D721Med (cell line): ENCODE measurements around the gene SUPT7L.
"Not testable (repeated sequence)": the region's sequence is repeated elsewhere in the genome, so short reads cannot be mapped to it uniquely, and the experiment has no call there.

Experiments used
- DNase-seq: peaks from one replicate; pipeline ENCODE4 v3.0.0; 2011; ENCODE audit warnings: low spot score; ENCODE audit not compliant: insufficient read length
- FAIRE-seq: peaks from 2 replicates; lab custom pipeline; 2011; peaks lifted over from hg19 to GRCh38; lab: Jason Lieb, UNC
- CTCF ChIP-seq: IDR thresholded peaks from 2 replicates; pipeline ENCODE4 v1.5.1; 2012; ENCODE audit warnings: mild to moderate bottlenecking, control low read depth; ENCODE audit not compliant: insufficient read depth; ENCODE audit errors: missing control alignments

SUPT7L gene

DNA sequence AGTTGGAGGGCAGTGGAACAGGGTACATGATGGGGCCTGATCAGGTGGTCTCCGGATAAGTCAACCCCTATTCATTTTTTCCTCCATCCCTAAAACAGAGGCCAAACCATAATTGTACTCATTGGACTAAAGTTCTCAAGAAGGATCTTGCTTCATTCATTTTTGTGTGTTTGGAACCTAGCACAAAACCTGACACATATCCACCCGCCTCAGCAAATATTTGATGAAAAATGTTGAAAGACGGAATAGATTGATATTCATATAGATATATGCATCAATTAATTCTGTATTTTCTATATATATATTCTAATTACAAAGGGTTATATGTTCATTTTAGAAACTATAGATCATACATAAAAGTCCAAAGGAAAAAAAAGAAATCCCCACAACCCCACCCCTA lies 22.2 kb upstream of the SUPT7L start:
- TF ChIP-seq CTCF: no peak
- DNase-seq (no peak), FAIRE-seq (no peak)

GRCh38 chr2:27685006-27685405 lies 21.6 kb upstream of the SUPT7L start:
- not testable (repeated sequence) for FAIRE-seq

DNA sequence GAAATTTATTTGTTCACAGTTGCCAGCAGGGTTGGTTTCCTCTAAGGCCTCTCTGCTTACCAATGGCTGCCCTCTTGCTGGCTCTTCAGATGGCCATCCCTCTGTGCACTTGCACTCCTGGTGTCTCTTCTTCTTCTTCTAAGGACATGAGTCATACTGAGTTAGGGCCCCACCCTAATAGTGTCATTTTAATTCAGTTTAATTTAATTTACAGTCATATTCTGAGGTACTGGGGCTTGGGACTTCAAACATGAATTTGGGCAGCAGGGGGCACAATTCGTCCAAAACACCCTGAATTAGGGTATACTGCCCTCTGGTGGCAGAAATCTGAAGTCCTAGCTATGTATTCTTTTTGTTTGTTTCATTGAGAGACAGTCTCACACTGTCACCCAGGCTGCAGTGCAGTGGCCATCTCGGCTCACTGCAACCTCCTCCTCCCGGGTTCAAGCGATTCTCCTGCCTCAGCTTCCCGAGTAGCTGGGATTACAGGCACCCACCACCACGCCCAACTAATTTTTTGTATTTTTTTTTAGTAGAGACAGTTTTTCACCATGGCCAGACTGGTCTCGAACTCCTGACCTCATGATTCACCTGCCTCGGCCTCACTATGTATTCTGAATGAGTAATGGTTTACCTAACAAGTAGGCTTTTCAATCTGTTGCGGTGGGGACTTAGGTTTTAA lies 20.1 kb upstream of the SUPT7L start:
- DNase-seq: no peak
- TF ChIP-seq CTCF: peak; percentile 100
- FAIRE-seq: peak; percentile 64

More at GRCh38 chr2:27685006-27685405, 21.6 kb upstream of the SUPT7L start:
- not testable (repeated sequence) for DNase-seq

DNA sequence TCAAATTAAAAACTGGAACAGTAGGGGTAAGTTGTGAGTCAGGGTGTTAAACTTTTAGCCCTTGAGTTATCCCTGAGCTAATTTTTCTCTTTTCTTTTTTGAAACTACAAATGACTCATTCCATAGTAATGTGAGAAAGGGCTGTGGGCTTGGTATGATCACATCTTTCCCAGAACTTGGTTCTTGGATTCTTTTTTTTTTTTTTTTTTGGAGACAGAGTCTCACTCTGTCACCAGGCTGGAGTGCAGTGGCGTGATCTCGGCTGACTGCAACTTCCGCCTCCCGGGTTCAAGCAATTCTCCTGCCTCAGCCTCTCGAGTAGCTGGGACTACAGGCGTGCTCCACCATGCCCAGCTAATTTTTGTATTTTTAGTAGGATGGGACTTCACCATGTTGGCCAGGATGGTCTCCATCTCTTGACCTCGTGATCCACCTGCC lies 18.9 kb upstream of the SUPT7L start:
- not testable (repeated sequence) for FAIRE-seq, DNase-seq

DNA sequence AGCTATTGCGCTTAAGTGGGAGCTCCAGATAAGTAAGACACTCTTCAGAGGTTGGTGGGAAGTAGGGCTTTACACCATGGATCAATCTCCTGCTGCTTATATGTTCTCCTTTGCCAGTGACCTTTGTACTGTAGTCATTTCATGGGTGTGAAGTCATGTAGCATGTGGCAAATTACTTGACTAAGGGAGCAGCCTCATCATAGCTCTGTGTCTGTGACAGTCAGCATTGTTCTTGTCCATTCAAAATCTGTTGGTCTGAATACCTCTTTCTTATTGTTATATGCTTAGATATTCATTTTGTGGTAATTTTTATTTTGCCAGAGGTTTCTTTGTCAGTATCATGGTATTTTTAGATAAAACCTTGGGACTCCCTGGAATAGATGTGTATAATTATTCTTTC lies 18.4 kb upstream of the SUPT7L start:
- TF ChIP-seq CTCF: no peak
- DNase-seq (no peak), FAIRE-seq (no peak)

DNA sequence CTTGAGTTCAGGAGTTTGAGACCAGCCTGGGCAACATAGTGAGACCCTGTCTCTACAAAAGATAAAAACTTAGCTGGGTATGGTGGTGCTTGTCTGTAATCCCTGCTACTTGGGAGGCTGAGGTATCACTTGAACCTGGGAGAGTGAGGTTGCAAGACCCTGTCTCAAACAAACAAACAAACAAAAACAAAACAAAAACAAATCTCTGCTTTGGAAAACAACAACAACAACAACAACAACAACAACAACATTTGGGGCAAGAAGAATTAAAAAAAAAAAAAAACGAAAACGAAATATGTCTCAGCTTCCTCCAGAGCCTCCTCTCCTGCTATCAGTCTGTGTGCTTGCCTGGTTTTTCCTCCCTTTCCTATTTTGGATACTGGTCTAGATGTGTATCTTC lies 17.2 kb upstream of the SUPT7L start:
- no peak for TF ChIP-seq CTCF
- no peak for FAIRE-seq

DNA sequence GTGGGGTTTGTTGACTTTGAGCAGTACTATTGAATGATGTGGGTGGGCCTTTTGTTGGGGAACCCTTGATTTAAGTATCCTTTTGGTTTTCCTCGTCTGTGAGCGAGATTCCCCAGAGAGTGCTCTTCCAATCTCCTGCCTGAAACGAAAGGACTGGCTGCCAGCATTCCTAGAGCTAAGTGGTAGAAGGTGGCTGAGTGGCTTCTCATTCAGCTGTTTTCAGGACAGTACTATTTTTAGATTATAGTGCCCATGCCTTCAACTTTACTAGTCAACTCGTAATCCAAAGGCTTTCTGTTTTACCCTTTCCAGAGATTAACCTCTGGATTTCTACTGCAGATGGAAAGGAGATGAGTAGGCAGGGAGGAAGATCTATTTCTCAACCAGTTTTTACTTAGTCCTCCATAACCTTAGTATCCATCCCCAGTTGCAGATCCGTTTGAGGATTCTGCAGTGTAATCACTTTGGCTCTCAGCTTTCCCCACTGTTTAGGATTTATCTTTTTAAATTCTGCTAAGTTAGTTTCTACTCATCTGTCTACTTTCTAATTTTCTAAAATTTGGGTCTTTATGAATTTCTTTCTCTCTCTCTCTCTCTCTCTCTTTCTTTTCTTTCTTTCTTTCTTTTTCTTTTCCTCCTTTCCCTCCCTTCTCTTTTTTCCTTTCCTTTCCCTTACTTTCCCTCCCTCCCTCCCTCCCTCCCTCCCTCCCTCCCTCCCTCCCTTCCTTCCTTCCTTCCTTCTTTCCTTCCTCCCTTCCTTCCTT lies 9.5 kb upstream of the SUPT7L start:
- TF ChIP-seq CTCF: no peak
- DNase-seq: no peak
- FAIRE-seq: no peak

More for the DNA sequence above, 17.2 kb upstream of the SUPT7L start:
- DNase-seq: no peak

GRCh38 chr2:27671235-27671634 lies 7.8 kb upstream of the SUPT7L start:
- FAIRE-seq (no peak), DNase-seq (no peak)
- TF ChIP-seq CTCF: no peak
